HG02588 (cell line): ENCODE results near the gene JARID2.

Experiments
- ATAC-seq: cut with Tn5 transposase; IDR thresholded peaks from one replicate; pipeline ENCODE4 v1.9.1; 2021; ENCODE audit warnings: mild to moderate bottlenecking, moderate library complexity; ENCODE audit not compliant: unreplicated experiment

JARID2 gene

GRCh38 chr6:15246666-15247499 is 1.0 kb downstream of the JARID2 start:
- ATAC-seq, result no peak

- ATAC-seq, result peak; percentile 12
These were observed 1.9 kb downstream of the JARID2 start for GRCh38 chr6:15247500-15248450.

- peak; percentile 32 for ATAC-seq
These were observed 2.8 kb downstream of the JARID2 start for GRCh38 chr6:15248451-15249370.

GRCh38 chr6:15249371-15250019 is 3.6 kb downstream of the JARID2 start:
- no peak for ATAC-seq

- ATAC-seq, result no peak
These were observed 4.6 kb downstream of the JARID2 start for GRCh38 chr6:15250187-15251168.

- ATAC-seq, result no peak
These were observed 6.3 kb downstream of the JARID2 start for GRCh38 chr6:15252195-15252594.

GRCh38 chr6:15253203-15254022 is 7.5 kb downstream of the JARID2 start:
- no peak for ATAC-seq

GRCh38 chr6:15254070-15254975 is 8.5 kb downstream of the JARID2 start:
- ATAC-seq, result no peak

GRCh38 chr6:15255481-15255880 is 9.6 kb downstream of the JARID2 start:
- peak; percentile 64 for ATAC-seq

GRCh38 chr6:15255909-15256395 is 10.1 kb downstream of the JARID2 start:
- ATAC-seq, result peak; percentile 3

GRCh38 chr6:15256538-15257271 is 10.8 kb downstream of the JARID2 start:
- ATAC-seq, result no peak

GRCh38 chr6:15257357-15258132 is 11.7 kb downstream of the JARID2 start:
- ATAC-seq, result no peak

GRCh38 chr6:15259766-15260098 is 13.9 kb downstream of the JARID2 start:
- ATAC-seq, result no peak

GRCh38 chr6:15260099-15260821 is 14.4 kb downstream of the JARID2 start:
- no peak for ATAC-seq

GRCh38 chr6:15263780-15264374 is 18.0 kb downstream of the JARID2 start:
- no peak for ATAC-seq
